HepG2 (cell line): ENCODE results near the gene USE1. TPM values are rescaled to one million over a fixed set of nuclear protein-coding genes. Genes with fewer than 3 reads are reported as not detected.

Experiments used
- ARNT2 ChIP-seq: sonication (generic); formaldehyde crosslinking; IDR thresholded peaks from 2 replicates; pipeline ENCODE4 v1.8.0; 2022; ENCODE audit warnings: mild to moderate bottlenecking, low read depth, missing genetic modification reagents, moderate library complexity
- ATAD3A ChIP-seq: sonication (generic); formaldehyde crosslinking; IDR thresholded peaks from 2 replicates; pipeline ENCODE4 v1.4.0; 2020; ENCODE audit warnings: missing genetic modification reagents
- DZIP1 ChIP-seq: sonication (generic); formaldehyde crosslinking; IDR thresholded peaks from 2 replicates; pipeline ENCODE4 v1.5.0; 2020; ENCODE audit warnings: mild to moderate bottlenecking, missing genetic modification reagents
- E2F5 ChIP-seq: sonication (generic); formaldehyde crosslinking; conservative IDR thresholded peaks from 2 replicates; pipeline ENCODE4 v1.4.0; 2020; ENCODE audit warnings: missing genetic modification reagents
- FLYWCH1 ChIP-seq: sonication (generic); formaldehyde crosslinking; IDR thresholded peaks from 2 replicates; pipeline ENCODE4 v1.8.1; 2023; ENCODE audit warnings: mild to moderate bottlenecking, missing genetic modification reagents
- GRHL1 ChIP-seq: sonication (generic); formaldehyde crosslinking; conservative IDR thresholded peaks from 2 replicates; pipeline ENCODE4 v1.8.0; 2022; ENCODE audit warnings: missing genetic modification reagents
- KLF12 ChIP-seq: sonication (generic); formaldehyde crosslinking; IDR thresholded peaks from 2 replicates; pipeline ENCODE4 v1.4.0; 2020; ENCODE audit warnings: missing genetic modification reagents, borderline replicate concordance
- REXO4 ChIP-seq: sonication (generic); formaldehyde crosslinking; IDR thresholded peaks from 2 replicates; pipeline ENCODE4 v1.8.0; 2022; ENCODE audit warnings: missing genetic modification reagents, mild to moderate bottlenecking, borderline replicate concordance
- SALL1 ChIP-seq: sonication (generic); formaldehyde crosslinking; IDR thresholded peaks from 2 replicates; pipeline ENCODE4 v1.8.0; 2022; ENCODE audit warnings: mild to moderate bottlenecking, missing genetic modification reagents
- SKI ChIP-seq: fragments of 450-650 bp; IDR thresholded peaks from one replicate; pipeline ENCODE4 v1.6.1; 2018; ENCODE audit warnings: mild to moderate bottlenecking; ENCODE audit not compliant: partially characterized antibody
- ZFP36L1 ChIP-seq: sonication (generic); formaldehyde crosslinking; IDR thresholded peaks from 2 replicates; pipeline ENCODE4 v1.8.0; 2022; ENCODE audit warnings: mild to moderate bottlenecking, missing genetic modification reagents, moderate library complexity
- ZNF136 ChIP-seq: sonication (generic); formaldehyde crosslinking; IDR thresholded peaks from 2 replicates; pipeline ENCODE4 v1.8.1; 2022; ENCODE audit warnings: low read depth, mild to moderate bottlenecking, moderate library complexity, missing genetic modification reagents
- ZNF530 ChIP-seq: sonication (generic); formaldehyde crosslinking; IDR thresholded peaks from 2 replicates; pipeline ENCODE4 v1.5.0; 2020; ENCODE audit warnings: low read depth, mild to moderate bottlenecking, missing genetic modification reagents
- ZNF609 ChIP-seq: sonication (generic); formaldehyde crosslinking; IDR thresholded peaks from 2 replicates; pipeline ENCODE4 v1.4.0; 2020; ENCODE audit warnings: mild to moderate bottlenecking, missing genetic modification reagents, borderline replicate concordance
- ZNF644 ChIP-seq: IDR thresholded peaks from 2 replicates; pipeline ENCODE4 v1.6.1; 2016; ENCODE audit warnings: low read depth
- polyA plus RNA-seq, 8 experiments: library from polyadenylated mRNA; depleted of rRNA in 3 of 8; stranded (reverse) in 7 of 8; unstranded in 1 of 8; fragments of >200 nt; fragmentation: Illumina TruSeq in 4 of 8; extraction: Trizol in 4 of 8; gene quantifications; 2 replicates each; pipeline versions ENCODE4 v1.2.1 to v1.2.3, GENCODE V29; 2011 to 2016; ENCODE audit warnings: low read depth in 4 of 8, missing spikeins in 1 of 8, mixed read lengths in 1 of 8; ENCODE audit not compliant: insufficient read depth in 1 of 8
- total RNA-seq, 5 experiments: library from RNA; depleted of rRNA; stranded (reverse); fragments of >200 nt; fragmentation: Illumina TruSeq; extraction: Trizol; gene quantifications; 2 replicates each; pipeline ENCODE4 v1.2.3, GENCODE V29; 2016; ENCODE audit warnings: low read depth in 1 of 5
- TF ChIP-seq, protein P1 (sequence below): sonication (generic); formaldehyde crosslinking; IDR thresholded peaks from 2 replicates; pipeline ENCODE4 v1.4.0; 2020; ENCODE audit warnings: mild to moderate bottlenecking, missing genetic modification reagents

USE1 gene
- total and polyA plus RNA-seq, 2 of the 13 experiments (the other 11 are each of a cell fraction or from before 2014, with no cell fraction given): 9.9 to 17.6 TPM

DNA sequence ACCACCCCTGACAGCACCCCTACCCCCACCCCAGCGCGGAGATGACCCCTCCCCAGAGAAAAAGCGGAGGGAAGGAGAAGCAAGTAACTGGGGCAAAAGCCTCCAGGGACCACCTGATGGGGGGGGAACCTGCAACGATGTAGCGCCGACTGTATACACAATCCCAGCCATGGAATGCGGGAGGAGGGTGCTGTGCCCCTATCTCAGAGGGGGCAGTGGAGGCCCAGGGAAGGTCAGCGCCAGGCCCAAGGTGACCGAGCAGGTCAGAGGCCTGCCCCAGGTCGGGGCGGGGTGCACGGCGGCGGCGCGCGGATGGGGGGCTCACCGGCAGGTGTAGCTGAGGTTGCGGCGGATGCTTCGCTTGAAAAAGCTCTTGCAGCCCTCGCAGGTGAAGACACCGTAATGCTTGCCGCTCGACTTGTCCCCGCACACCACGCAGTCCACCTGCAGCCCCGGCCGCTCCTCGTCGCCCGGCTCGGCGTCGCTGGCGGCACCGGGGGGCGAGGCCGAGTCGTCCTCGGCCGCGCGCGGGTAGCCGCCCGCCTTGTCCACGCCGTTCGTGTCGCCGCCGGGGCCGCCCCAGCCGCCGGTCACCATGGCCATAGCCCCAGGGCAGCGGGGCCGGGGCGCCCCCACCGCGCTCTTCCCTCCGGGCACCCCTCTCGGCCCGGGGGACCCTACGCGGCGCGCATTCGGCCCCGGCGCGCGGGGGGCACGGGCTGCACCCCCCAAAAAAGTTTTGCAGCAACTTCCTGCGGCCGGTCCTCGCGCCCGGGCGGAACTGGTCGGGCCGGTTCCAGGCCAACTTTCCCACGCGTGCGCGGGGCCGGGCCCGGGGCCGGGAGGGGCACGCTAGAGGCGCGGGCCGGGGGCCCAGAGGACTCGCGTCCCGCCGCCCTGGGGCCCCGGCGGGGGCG lies 29.7 kb downstream of the USE1 start (continued):
- TF ChIP-seq, protein P1, sequence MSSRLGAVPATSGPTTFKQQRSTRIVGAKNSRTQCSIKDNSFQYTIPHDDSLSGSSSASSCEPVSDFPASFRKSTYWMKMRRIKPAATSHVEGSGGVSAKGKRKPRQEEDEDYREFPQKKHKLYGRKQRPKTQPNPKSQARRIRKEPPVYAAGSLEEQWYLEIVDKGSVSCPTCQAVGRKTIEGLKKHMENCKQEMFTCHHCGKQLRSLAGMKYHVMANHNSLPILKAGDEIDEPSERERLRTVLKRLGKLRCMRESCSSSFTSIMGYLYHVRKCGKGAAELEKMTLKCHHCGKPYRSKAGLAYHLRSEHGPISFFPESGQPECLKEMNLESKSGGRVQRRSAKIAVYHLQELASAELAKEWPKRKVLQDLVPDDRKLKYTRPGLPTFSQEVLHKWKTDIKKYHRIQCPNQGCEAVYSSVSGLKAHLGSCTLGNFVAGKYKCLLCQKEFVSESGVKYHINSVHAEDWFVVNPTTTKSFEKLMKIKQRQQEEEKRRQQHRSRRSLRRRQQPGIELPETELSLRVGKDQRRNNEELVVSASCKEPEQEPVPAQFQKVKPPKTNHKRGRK (CRISPR knock-in tag): no peak
- TF ChIP-seq DZIP1 (CRISPR knock-in tag): no peak
- TF ChIP-seq ZNF136: no peak
- TF ChIP-seq ZNF644 (CRISPR knock-in tag): no peak
- no peak for TF ChIP-seq ZFP36L1
- TF ChIP-seq KLF12: no peak
- no peak for TF ChIP-seq GRHL1
- no peak for TF ChIP-seq SALL1
- TF ChIP-seq ZNF530 (CRISPR knock-in tag): 0 out of 2 replicates have a peak, but pooled peaks have one; percentile 43
- no peak for TF ChIP-seq ZNF609 (CRISPR knock-in tag)
- TF ChIP-seq SKI: no peak
- no peak for TF ChIP-seq ARNT2 (CRISPR knock-in tag)
- TF ChIP-seq REXO4 (CRISPR knock-in tag): no peak
- TF ChIP-seq ATAD3A: no peak
- TF ChIP-seq FLYWCH1 (CRISPR knock-in tag): no peak
- TF ChIP-seq E2F5 (CRISPR knock-in tag): no peak
